Inferior parietal cortex (tissue), 1 donor: ENCODE data around the gene LRRC17.
"Not testable (repeated sequence)": the region's sequence is repeated elsewhere in the genome, so short reads cannot be mapped to it uniquely, and the experiment has no call there.

Source experiments
- DNase-seq: peaks from one replicate; pipeline ENCODE4 v3.0.0-alpha.2; 2016; ENCODE audit errors: extremely low spot score

LRRC17 gene

GRCh38 chr7:102942868-102943267 is 30.1 kb downstream of the LRRC17 start:
- no peak for DNase-seq

- DNase-seq: no peak
These were observed 30.8 kb downstream of the LRRC17 start for GRCh38 chr7:102943423-102944169.

- DNase-seq: no peak
These were observed 31.4 kb downstream of the LRRC17 start for GRCh38 chr7:102944241-102944640.

GRCh38 chr7:102951839-102952238 is 39.0 kb downstream of the LRRC17 start:
- DNase-seq: no peak

- DNase-seq: no peak
These were observed 40.6 kb downstream of the LRRC17 start for GRCh38 chr7:102953406-102953805.

- DNase-seq: not testable (repeated sequence)
These were observed 41.6 kb downstream of the LRRC17 start for GRCh38 chr7:102954359-102954758.

- not testable (repeated sequence) for DNase-seq
These were observed 45.2 kb downstream of the LRRC17 start for GRCh38 chr7:102958004-102958403.

- not testable (repeated sequence) for DNase-seq
These were observed 49.2 kb downstream of the LRRC17 start for GRCh38 chr7:102961993-102962392.

- no peak for DNase-seq
These were observed 53.7 kb downstream of the LRRC17 start for GRCh38 chr7:102966465-102966864.

- no peak for DNase-seq
These were observed 55.0 kb downstream of the LRRC17 start for GRCh38 chr7:102967798-102968197.

- DNase-seq: peak; percentile 29
These were observed 60.4 kb downstream of the LRRC17 start for GRCh38 chr7:102973096-102973802.

GRCh38 chr7:102974366-102975236 is 61.8 kb downstream of the LRRC17 start:
- DNase-seq: no peak

- DNase-seq: no peak
These were observed 63.1 kb downstream of the LRRC17 start for GRCh38 chr7:102975854-102976253.

- DNase-seq: no peak
These were observed 63.7 kb downstream of the LRRC17 start for GRCh38 chr7:102976493-102976892.

- not testable (repeated sequence) for DNase-seq
These were observed 64.8 kb downstream of the LRRC17 start for GRCh38 chr7:102977586-102977985.

- DNase-seq: no peak
These were observed 65.5 kb downstream of the LRRC17 start for GRCh38 chr7:102978284-102978683.

GRCh38 chr7:102979670-102980069 is 66.9 kb downstream of the LRRC17 start:
- DNase-seq: no peak

GRCh38 chr7:102981451-102981850 is 68.7 kb downstream of the LRRC17 start:
- DNase-seq: no peak

- DNase-seq: no peak
These were observed 69.4 kb downstream of the LRRC17 start for GRCh38 chr7:102982235-102982634.

GRCh38 chr7:102983602-102984001 is 70.8 kb downstream of the LRRC17 start:
- DNase-seq: no peak

GRCh38 chr7:102985176-102985783 is 72.5 kb downstream of the LRRC17 start:
- no peak for DNase-seq

- DNase-seq: no peak
These were observed 75.3 kb downstream of the LRRC17 start for GRCh38 chr7:102988088-102988487.
